ENCODE data around the gene P2RY2. TPM values are rescaled to one million over a fixed set of nuclear protein-coding genes. Genes with fewer than 3 reads are reported as not detected.
A peak's percentile ranks its signal among the peaks of the same experiment; 100 is the strongest.

The P2RY2 gene
- total and polyA plus RNA-seq, 10 of the 15 experiments (the other 5 are each of a cell fraction or from before 2014, with no cell fraction given) = 0.03 to 0.23 (median 0.17) TPM; not detected in 7

DNA sequence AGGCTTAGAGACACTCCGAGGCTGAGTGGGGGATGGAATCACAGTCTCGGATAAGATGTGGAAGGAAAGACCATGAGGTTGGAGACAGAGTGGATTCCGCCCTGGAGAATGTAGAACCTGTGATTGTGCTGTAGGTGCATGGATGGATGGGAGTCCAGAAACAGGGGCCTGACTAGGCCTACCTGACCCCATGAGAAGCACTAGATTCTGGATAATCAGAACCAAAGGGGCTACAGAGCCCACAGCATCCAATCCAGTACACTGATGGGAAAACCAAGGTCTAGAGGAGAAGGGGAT is 43.6 kb upstream of the P2RY2 start:
- peaks cover 3% of the 10 kb centered on the region; the same call in 1 of the 2 replicates for H3K79me2 ChIP-seq (ENCODE audit: control insufficient read depth, insufficient read depth, low read length)
- DNase-seq (ENCODE audit: low read depth, low spot score) = no peak
- H3K27me3 ChIP-seq (replicated peaks in 1 of 2; ENCODE audit: control insufficient read depth in 2 of 2, insufficient read depth in 2 of 2, low read length in 1 of 2) = no peaks in the 10 kb centered on the region
- no peak for ATAC-seq
- in situ Hi-C loops (cut with MboI) (loop anchor here (10.0 kb wide), 1 partner anchor 450 kb away; no protein-coding TSS in a partner anchor), intact Hi-C loops (cut with micrococcal nuclease; ENCODE audit: unreplicated experiment) (no loop called here)
- SMC1A ChIA-PET (ENCODE audit: uncharacterized antibody, unreplicated experiment) = interaction anchor here (1.2 to 26.8 kb wide), 2 partner anchors 25 to 343 kb away, joined by 3 to 926 read pairs; partner anchors contain the start of gene FCHSD2
- H3K4me1 ChIP-seq (ENCODE audit: control insufficient read depth, insufficient read depth, low read length) = peaks cover 54% of the 10 kb centered on the region
- no peak overlapping the region for H3K4me3 ChIP-seq
- RAD21 ChIA-PET (ENCODE audit: unreplicated experiment) = interaction anchor here (5.5 to 7.4 kb wide), 2 partner anchors 13 to 33 kb away, joined by 93 to 120 read pairs; partner anchors contain the start of gene FCHSD2
- H3K27ac ChIP-seq (ENCODE audit: control insufficient read depth, insufficient read depth) = no peak overlapping the region; the same call in 1 of the 2 replicates
- WGBS (ENCODE audit: insufficient coverage, insufficient replicate concordance, low lambda C conversion rate, missing lambda C conversion rate) = 50% methylated on average over 3 of the region's 3 CpGs
- H4K20me1 ChIP-seq (ENCODE audit: control insufficient read depth, insufficient read depth) = no peaks in the 10 kb centered on the region
- H3K9me3 ChIP-seq (replicated peaks; ENCODE audit: control insufficient read depth, insufficient read depth, low read length) = no peaks in the 10 kb centered on the region
- no TSS peak for BruUV-seq (replicated peaks)
- H2AFZ ChIP-seq (ENCODE audit: control insufficient read depth, low read depth, low read length) = no peak overlapping the region; the same call in 1 of the 2 replicates
- no peaks in the 10 kb centered on the region for H3K36me3 ChIP-seq (ENCODE audit: control insufficient read depth in 2 of 2, insufficient read depth in 2 of 2, low read length in 1 of 2)
- CTCF ChIA-PET = no interaction called here
- FAIRE-seq = no peak
- POLR2A ChIA-PET = interaction anchor here (1.3 kb wide), 1 partner anchor 11 kb away, joined by 4 read pairs; no protein-coding TSS in a partner anchor
- no peak overlapping the region for H3K4me2 ChIP-seq (ENCODE audit: control insufficient read depth, insufficient read depth)
- no peak overlapping the region for H3K9ac ChIP-seq (ENCODE audit: control insufficient read depth, insufficient read depth, low read length)
- TF ChIP-seq ATF7 (IDR thresholded peaks at IDR 0.05; ENCODE audit: low read depth) (no peak), ZZZ3 (IDR thresholded peaks at IDR 0.05; ENCODE audit: control insufficient read depth, insufficient read length, low read depth) (no peak), HDGF (IDR thresholded peaks at IDR 0.05) (no peak), KLF5 (IDR thresholded peaks at IDR 0.05; ENCODE audit: partially characterized antibody) (no peak), MTA3 (IDR thresholded peaks at IDR 0.05; ENCODE audit: borderline replicate concordance, low read length) (0 out of 2 replicates have a peak, but pooled peaks have one; percentile 37), IKZF1 (conservative IDR thresholded peaks at IDR 0.05) (peak; percentile 1; the same call in 1 of the 2 replicates), EED (IDR thresholded peaks at IDR 0.05; ENCODE audit: low read depth) (no peak; the same call in 1 of the 2 replicates), SUPT20H (IDR thresholded peaks at IDR 0.05; ENCODE audit: borderline replicate concordance, control insufficient read depth, low read depth, low read length) (no peak), EP300 (IDR thresholded peaks at IDR 0.05; ENCODE audit: borderline replicate concordance in 1 of 2, control insufficient read depth in 1 of 2, low read depth in 2 of 2, low read length in 2 of 2) (no peak), RAD51 (IDR thresholded peaks at IDR 0.05) (no peak), TBL1XR1 (IDR thresholded peaks at IDR 0.05; ENCODE audit: low read depth, low read length) (no peak), NR2F1 (conservative IDR thresholded peaks at IDR 0.05) (no peak), MEF2A (IDR thresholded peaks at IDR 0.05; ENCODE audit: insufficient read depth, low read depth, low read length) (no peak), BMI1 (IDR thresholded peaks at IDR 0.05; ENCODE audit: borderline replicate concordance) (no peak)
- TF ChIP-seq, protein P1, sequence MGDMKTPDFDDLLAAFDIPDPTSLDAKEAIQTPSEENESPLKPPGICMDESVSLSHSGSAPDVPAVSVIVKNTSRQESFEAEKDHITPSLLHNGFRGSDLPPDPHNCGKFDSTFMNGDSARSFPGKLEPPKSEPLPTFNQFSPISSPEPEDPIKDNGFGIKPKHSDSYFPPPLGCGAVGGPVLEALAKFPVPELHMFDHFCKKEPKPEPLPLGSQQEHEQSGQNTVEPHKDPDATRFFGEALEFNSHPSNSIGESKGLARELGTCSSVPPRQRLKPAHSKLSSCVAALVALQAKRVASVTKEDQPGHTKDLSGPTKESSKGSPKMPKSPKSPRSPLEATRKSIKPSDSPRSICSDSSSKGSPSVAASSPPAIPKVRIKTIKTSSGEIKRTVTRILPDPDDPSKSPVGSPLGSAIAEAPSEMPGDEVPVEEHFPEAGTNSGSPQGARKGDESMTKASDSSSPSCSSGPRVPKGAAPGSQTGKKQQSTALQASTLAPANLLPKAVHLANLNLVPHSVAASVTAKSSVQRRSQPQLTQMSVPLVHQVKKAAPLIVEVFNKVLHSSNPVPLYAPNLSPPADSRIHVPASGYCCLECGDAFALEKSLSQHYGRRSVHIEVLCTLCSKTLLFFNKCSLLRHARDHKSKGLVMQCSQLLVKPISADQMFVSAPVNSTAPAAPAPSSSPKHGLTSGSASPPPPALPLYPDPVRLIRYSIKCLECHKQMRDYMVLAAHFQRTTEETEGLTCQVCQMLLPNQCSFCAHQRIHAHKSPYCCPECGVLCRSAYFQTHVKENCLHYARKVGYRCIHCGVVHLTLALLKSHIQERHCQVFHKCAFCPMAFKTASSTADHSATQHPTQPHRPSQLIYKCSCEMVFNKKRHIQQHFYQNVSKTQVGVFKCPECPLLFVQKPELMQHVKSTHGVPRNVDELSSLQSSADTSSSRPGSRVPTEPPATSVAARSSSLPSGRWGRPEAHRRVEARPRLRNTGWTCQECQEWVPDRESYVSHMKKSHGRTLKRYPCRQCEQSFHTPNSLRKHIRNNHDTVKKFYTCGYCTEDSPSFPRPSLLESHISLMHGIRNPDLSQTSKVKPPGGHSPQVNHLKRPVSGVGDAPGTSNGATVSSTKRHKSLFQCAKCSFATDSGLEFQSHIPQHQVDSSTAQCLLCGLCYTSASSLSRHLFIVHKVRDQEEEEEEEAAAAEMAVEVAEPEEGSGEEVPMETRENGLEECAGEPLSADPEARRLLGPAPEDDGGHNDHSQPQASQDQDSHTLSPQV (IDR thresholded peaks at IDR 0.05) = no peak
- TF ChIP-seq, protein P2, sequence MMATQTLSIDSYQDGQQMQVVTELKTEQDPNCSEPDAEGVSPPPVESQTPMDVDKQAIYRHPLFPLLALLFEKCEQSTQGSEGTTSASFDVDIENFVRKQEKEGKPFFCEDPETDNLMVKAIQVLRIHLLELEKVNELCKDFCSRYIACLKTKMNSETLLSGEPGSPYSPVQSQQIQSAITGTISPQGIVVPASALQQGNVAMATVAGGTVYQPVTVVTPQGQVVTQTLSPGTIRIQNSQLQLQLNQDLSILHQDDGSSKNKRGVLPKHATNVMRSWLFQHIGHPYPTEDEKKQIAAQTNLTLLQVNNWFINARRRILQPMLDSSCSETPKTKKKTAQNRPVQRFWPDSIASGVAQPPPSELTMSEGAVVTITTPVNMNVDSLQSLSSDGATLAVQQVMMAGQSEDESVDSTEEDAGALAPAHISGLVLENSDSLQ (IDR thresholded peaks at IDR 0.05) = no peak
- TF ChIP-seq, protein P3, sequence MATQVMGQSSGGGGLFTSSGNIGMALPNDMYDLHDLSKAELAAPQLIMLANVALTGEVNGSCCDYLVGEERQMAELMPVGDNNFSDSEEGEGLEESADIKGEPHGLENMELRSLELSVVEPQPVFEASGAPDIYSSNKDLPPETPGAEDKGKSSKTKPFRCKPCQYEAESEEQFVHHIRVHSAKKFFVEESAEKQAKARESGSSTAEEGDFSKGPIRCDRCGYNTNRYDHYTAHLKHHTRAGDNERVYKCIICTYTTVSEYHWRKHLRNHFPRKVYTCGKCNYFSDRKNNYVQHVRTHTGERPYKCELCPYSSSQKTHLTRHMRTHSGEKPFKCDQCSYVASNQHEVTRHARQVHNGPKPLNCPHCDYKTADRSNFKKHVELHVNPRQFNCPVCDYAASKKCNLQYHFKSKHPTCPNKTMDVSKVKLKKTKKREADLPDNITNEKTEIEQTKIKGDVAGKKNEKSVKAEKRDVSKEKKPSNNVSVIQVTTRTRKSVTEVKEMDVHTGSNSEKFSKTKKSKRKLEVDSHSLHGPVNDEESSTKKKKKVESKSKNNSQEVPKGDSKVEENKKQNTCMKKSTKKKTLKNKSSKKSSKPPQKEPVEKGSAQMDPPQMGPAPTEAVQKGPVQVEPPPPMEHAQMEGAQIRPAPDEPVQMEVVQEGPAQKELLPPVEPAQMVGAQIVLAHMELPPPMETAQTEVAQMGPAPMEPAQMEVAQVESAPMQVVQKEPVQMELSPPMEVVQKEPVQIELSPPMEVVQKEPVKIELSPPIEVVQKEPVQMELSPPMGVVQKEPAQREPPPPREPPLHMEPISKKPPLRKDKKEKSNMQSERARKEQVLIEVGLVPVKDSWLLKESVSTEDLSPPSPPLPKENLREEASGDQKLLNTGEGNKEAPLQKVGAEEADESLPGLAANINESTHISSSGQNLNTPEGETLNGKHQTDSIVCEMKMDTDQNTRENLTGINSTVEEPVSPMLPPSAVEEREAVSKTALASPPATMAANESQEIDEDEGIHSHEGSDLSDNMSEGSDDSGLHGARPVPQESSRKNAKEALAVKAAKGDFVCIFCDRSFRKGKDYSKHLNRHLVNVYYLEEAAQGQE (IDR thresholded peaks at IDR 0.05; ENCODE audit: low read depth, low read length) = no peak

Data from GM12878 (cell line).